GM12878 (cell line): ENCODE measurements around the gene ADPRHL1. TPM values are rescaled to one million over a fixed set of nuclear protein-coding genes. Genes with fewer than 3 reads are reported as not detected.

ENCODE experiments used
- ATAC-seq: fragments of 200-7000 bp; cut with Tn5 transposase; 3 replicates; pipeline ENCODE4 v1.9.1; 2020; ENCODE audit warnings: mild to moderate bottlenecking, moderate library complexity
- BruUV-seq: library from RNA; stranded (reverse); fragments of 400-500 nt; replicated peaks from 2 replicates; lab custom pipeline; 2021; lab: Mats Ljungman, UMichigan
- CTCF ChIA-PET: fragments of 300-600 bp; sonication (Branson Sonifier 250); formaldehyde crosslinking; extraction: SDS; loops from one replicate; lab custom pipeline; 2021; ENCODE audit warnings: inconsistent platforms; lab: Yijun Ruan, JAX
- POLR2A ChIA-PET: fragments of 350-600 bp; formaldehyde crosslinking; extraction: SDS; loops from one replicate; lab custom pipeline; 2021; ENCODE audit warnings: inconsistent platforms; lab: Charles Lee
- RAD21 ChIA-PET: fragments of 300-600 bp; sonication (Branson Sonifier 250); formaldehyde crosslinking; loops from one replicate; lab custom pipeline; 2023; ENCODE audit warnings: antibody characterized with exemption; ENCODE audit not compliant: unreplicated experiment; lab: Charles Lee
- SMC1A ChIA-PET: fragments of 300-600 bp; sonication (Branson Sonifier 250); formaldehyde crosslinking; loops from one replicate; lab custom pipeline; 2023; ENCODE audit not compliant: unreplicated experiment, uncharacterized antibody; lab: Charles Lee
- DNase-seq: peaks from one replicate; pipeline ENCODE4 v3.0.0-alpha.2; 2011; ENCODE audit warnings: low read depth, low spot score
- FAIRE-seq: peaks from 3 replicates; lab custom pipeline; 2011; peaks lifted over from hg19 to GRCh38; lab: Jason Lieb, UNC
- H2AFZ ChIP-seq: 2 replicates; pipeline ENCODE4 v1.6.0; 2011; ENCODE audit warnings: low read depth, low read length, control low read depth; ENCODE audit not compliant: control insufficient read depth
- H3K27ac ChIP-seq: 2 replicates; pipeline ENCODE4 v1.5.1; 2011; ENCODE audit warnings: control low read depth; ENCODE audit not compliant: control insufficient read depth, insufficient read depth
- H3K27me3 ChIP-seq, 2 experiments: replicated peaks in 1 of 2; 2 replicates each; pipeline versions ENCODE4 v1.6.0 to v1.6.1; 2011; ENCODE audit warnings: low read length in 1 of 2; ENCODE audit not compliant: control insufficient read depth in 2 of 2, insufficient read depth in 2 of 2
- H3K36me3 ChIP-seq, 2 experiments: 2 replicates each; pipeline ENCODE4 v1.5.1; 2011; ENCODE audit warnings: low read length in 1 of 2; ENCODE audit not compliant: control insufficient read depth in 2 of 2, insufficient read depth in 2 of 2
- H3K4me1 ChIP-seq: 2 replicates; pipeline ENCODE4 v1.6.1; 2011; ENCODE audit warnings: mild to moderate bottlenecking, low read length, moderate library complexity, mixed read lengths; ENCODE audit not compliant: control insufficient read depth, insufficient read depth
- H3K4me2 ChIP-seq: 2 replicates; pipeline ENCODE4 v1.6.0; 2011; ENCODE audit warnings: control low read depth; ENCODE audit not compliant: control insufficient read depth, insufficient read depth
- H3K4me3 ChIP-seq: fragments of 200-600 bp; sonication (generic); 2 replicates; pipeline ENCODE4 v1.5.1; 2016
- H3K79me2 ChIP-seq: 2 replicates; pipeline ENCODE4 v1.6.0; 2011; ENCODE audit warnings: low read length; ENCODE audit not compliant: control insufficient read depth, insufficient read depth
- H3K9ac ChIP-seq: 2 replicates; pipeline ENCODE4 v1.8.0; 2011; ENCODE audit warnings: low read length, control low read depth, mixed read lengths; ENCODE audit not compliant: control insufficient read depth, insufficient read depth
- H3K9me3 ChIP-seq: replicated peaks from 3 replicates; pipeline ENCODE4 v1.5.1; 2011; ENCODE audit warnings: mild to moderate bottlenecking, low read length; ENCODE audit not compliant: control insufficient read depth, insufficient read depth
- H4K20me1 ChIP-seq: 2 replicates; pipeline ENCODE4 v1.6.0; 2011; ENCODE audit not compliant: control insufficient read depth, insufficient read depth
- BCL11A ChIP-seq: IDR thresholded peaks from 2 replicates; pipeline ENCODE4 v1.6.1; 2011; ENCODE audit warnings: low read depth, low read length
- EED ChIP-seq: sonication (generic); IDR thresholded peaks from 2 replicates; pipeline ENCODE4 v1.6.1; 2016; ENCODE audit warnings: antibody characterized with exemption, low read depth
- EZH2 ChIP-seq: IDR thresholded peaks from 2 replicates; pipeline ENCODE4 v1.6.1; 2012; ENCODE audit warnings: low read depth, mild to moderate bottlenecking, control low read depth, inconsistent platforms, low read length, borderline replicate concordance; ENCODE audit not compliant: control insufficient read depth
- HDAC6 ChIP-seq: fragments of 200-600 bp; sonication (generic); IDR thresholded peaks from one replicate; pipeline ENCODE4 v1.8.0; 2017; ENCODE audit warnings: antibody characterized with exemption; ENCODE audit not compliant: unreplicated experiment
- IRF4 ChIP-seq: IDR thresholded peaks from 2 replicates; pipeline ENCODE4 v1.6.1; 2011; ENCODE audit warnings: low read depth, low read length
- NR2C2 ChIP-seq: IDR thresholded peaks from 2 replicates; pipeline ENCODE4 v1.6.1; 2011; ENCODE audit warnings: borderline replicate concordance, low read depth; ENCODE audit not compliant: control insufficient read depth, insufficient read length
- PAX5 ChIP-seq: IDR thresholded peaks from 2 replicates; pipeline ENCODE4 v1.6.1; 2011; ENCODE audit warnings: low read depth, low read length, borderline replicate concordance
- PAX8 ChIP-seq: fragments of 450-650 bp; IDR thresholded peaks from 2 replicates; pipeline ENCODE4 v1.6.1; 2017; ENCODE audit warnings: mild to moderate bottlenecking, moderate library complexity
- POLR2AphosphoS2 ChIP-seq: IDR thresholded peaks from 2 replicates; pipeline ENCODE4 v1.6.1; 2011; ENCODE audit warnings: low read depth, mild to moderate bottlenecking, low read length, improper control_type of control experiment, moderate library complexity
- RAD21 ChIP-seq: IDR thresholded peaks from 2 replicates; pipeline ENCODE4 v1.6.1; 2011; ENCODE audit warnings: mild to moderate bottlenecking, low read depth, low read length, moderate library complexity; ENCODE audit not compliant: insufficient read depth
- RAD51 ChIP-seq: fragments of 450-650 bp; IDR thresholded peaks from 2 replicates; pipeline ENCODE4 v1.6.1; 2016; ENCODE audit warnings: moderate library complexity, mild to moderate bottlenecking, inconsistent platforms
- TCF12 ChIP-seq: IDR thresholded peaks from 2 replicates; pipeline ENCODE4 v1.6.1; 2011; ENCODE audit warnings: low read depth, mild to moderate bottlenecking, low read length
- ZSCAN29 ChIP-seq: fragments of 450-650 bp; IDR thresholded peaks from 2 replicates; pipeline ENCODE4 v1.6.1; 2017; ENCODE audit warnings: mild to moderate bottlenecking, moderate library complexity
- ZZZ3 ChIP-seq: IDR thresholded peaks from 2 replicates; pipeline ENCODE4 v1.6.1; 2011; ENCODE audit warnings: low read depth; ENCODE audit not compliant: control insufficient read depth, insufficient read length
- WGBS: methylation state at CpG from one replicate; pipeline ENCODE4 v1.1.6; 2016; ENCODE audit warnings: low lambda C conversion rate; ENCODE audit not compliant: insufficient replicate concordance, insufficient coverage; ENCODE audit errors: missing lambda C conversion rate; 5-methylcytosine and 5-hydroxymethylcytosine counted together
- in situ Hi-C: fragments of 300-500 bp; cut with MboI; formaldehyde crosslinking; loops from 9 replicates; pipeline ENCODE4 v1.14.3; 2018; ENCODE audit warnings: mixed read lengths
- intact Hi-C: fragments of 100-400 bp; cut with micrococcal nuclease; formaldehyde crosslinking; loops from one replicate; pipeline ENCODE4 v1.14.2; 2022; ENCODE audit not compliant: unreplicated experiment
- polyA plus RNA-seq, 11 experiments: library from polyadenylated mRNA; depleted of rRNA in 4 of 11; unstranded in 6 of 11; stranded (reverse) in 5 of 11; fragments of >200 nt; fragmentation: Nextera tagmentation in 4 of 11; fragmentation: Illumina TruSeq in 1 of 11; extraction: Ambion mirVana in 4 of 11; extraction: Trizol in 1 of 11; gene quantifications; 1 replicate in 1 of 11; 2 replicates in 10 of 11; pipeline versions ENCODE4 v1.2.1 to v1.2.3, GENCODE V29; 2011 to 2016; ENCODE audit warnings: inconsistent platforms in 2 of 11, missing spikeins in 2 of 11, low read depth in 1 of 11
- total RNA-seq, 4 experiments: library from RNA; depleted of rRNA in 3 of 4; stranded (reverse); fragments of >200 nt in 3 of 4; fragmentation: Illumina TruSeq in 1 of 4; extraction: Trizol in 1 of 4; gene quantifications; 2 replicates each; pipeline versions ENCODE4 v1.2.1 to v1.2.3, GENCODE V29; 2013 to 2021

The ADPRHL1 gene
- total and polyA plus RNA-seq, 10 of the 15 experiments (the other 5 are each of a cell fraction or from before 2014, with no cell fraction given) = 0.05 to 1.9 (median 1.0) TPM

GRCh38 chr13:113350938-113351335, 102.4 kb downstream of the ADPRHL1 start:
- H4K20me1 ChIP-seq = no peaks in the 10 kb centered on the region
- no TSS peak for BruUV-seq
- FAIRE-seq (no peak), DNase-seq (no peak), ATAC-seq (no peak)
- no peak overlapping the region for H3K4me3 ChIP-seq
- no peaks in the 10 kb centered on the region for H3K79me2 ChIP-seq
- CTCF ChIA-PET = no interaction called here
- POLR2A ChIA-PET = no interaction called here
- intact Hi-C loops = no loop called here
- H3K27ac ChIP-seq = no peak overlapping the region
- SMC1A ChIA-PET = no interaction called here
- H3K4me2 ChIP-seq = no peak overlapping the region
- H3K9ac ChIP-seq = no peak overlapping the region
- TF ChIP-seq HDAC6 (no peak), TCF12 (no peak), PAX8 (no peak), NR2C2 (no peak), ZZZ3 (no peak), BCL11A (no peak), EZH2 (no peak), POLR2AphosphoS2 (no peak), IRF4 (no peak), EED (no peak), ZSCAN29 (no peak), RAD51 (no peak), RAD21 (no peak), PAX5 (no peak)
- TF ChIP-seq, all 136 proteins: peak for 0
- in situ Hi-C loops = no loop called here
- no peak overlapping the region for H2AFZ ChIP-seq
- no peaks in the 10 kb centered on the region for H3K27me3 ChIP-seq
- H3K9me3 ChIP-seq = no peaks in the 10 kb centered on the region; the same call in 2 of the 3 replicates
- RAD21 ChIA-PET = no interaction called here
- no peaks in the 10 kb centered on the region for H3K4me1 ChIP-seq
- no peaks in the 10 kb centered on the region for H3K36me3 ChIP-seq
- WGBS = 65% methylated on average over 20 of the region's 20 CpGs
